Measurements from ENCODE around the gene SOD2. TPM values are rescaled to one million over a fixed set of nuclear protein-coding genes. Genes with fewer than 3 reads are reported as not detected.
A peak's percentile ranks its signal among the peaks of the same experiment; 100 is the strongest.
"Not testable (repeated sequence)": the region's sequence is repeated elsewhere in the genome, so short reads cannot be mapped to it uniquely, and the experiment has no call there.

The SOD2 gene
- total RNA-seq, 2 experiments from 2014 or later = 103 to 108 TPM

GRCh38 chr6:159726918-159727716 lies 34.1 kb upstream of the SOD2 start, which contains the start of gene WTAP:
WTAP (plus strand) TSS chr6:159727506; CDS start chr6:159736266, 8,760 bp downstream.
- peak; percentile 98 for DNase-seq
- H3K36me3 Mint-ChIP-seq = peaks cover 40% of the 10 kb centered on the region
- H3K4me3 Mint-ChIP-seq = peak within 1 kb of the TSS; percentile 95
- H3K9me3 Mint-ChIP-seq = no peaks in the 10 kb centered on the region
- CTCF ChIA-PET = interaction anchor here (0.9 to 1.7 kb wide), 5 partner anchors 8 to 203 kb away, joined by 3 to 8 read pairs (median 4); partner anchors contain the start of gene ACAT2
- no peaks in the 10 kb centered on the region for H3K27me3 Mint-ChIP-seq
- H3K4me1 Mint-ChIP-seq (ENCODE audit: low read depth) = peaks cover 47% of the 10 kb centered on the region
- POLR2A ChIA-PET = interaction anchor here (0.6 to 8.0 kb wide), 14 partner anchors 11 to 254 kb away, joined by 3 to 90 read pairs (median 4); partner anchors contain the start of genes ACAT2, MRPL18, SOD2 and TCP1
- H3K27ac Mint-ChIP-seq = peak within 1 kb of the TSS; percentile 98
- intact Hi-C loops (cut with micrococcal nuclease) = loop anchor here (1.0 to 5.0 kb wide), 6 partner anchors 35 to 735 kb away; partner anchors contain the start of genes ACAT2, IGF2R and TCP1

- POLR2A ChIA-PET = interaction anchor here (0.6 to 8.0 kb wide), 14 partner anchors 12 to 255 kb away, joined by 3 to 90 read pairs (median 4); partner anchors contain the start of genes ACAT2, MRPL18, SOD2 and TCP1
- peak overlapping the region; percentile 98 for H3K27ac Mint-ChIP-seq
- CTCF ChIA-PET = interaction anchor here (0.9 to 1.8 kb wide), 6 partner anchors 8 to 204 kb away, joined by 3 to 8 read pairs (median 4); partner anchors contain the start of gene ACAT2
- intact Hi-C loops (cut with micrococcal nuclease) = loop anchor here (5.0 kb wide), 1 partner anchor 736 kb away; no protein-coding TSS in a partner anchor
- no peak for DNase-seq
- peaks cover 40% of the 10 kb centered on the region for H3K4me1 Mint-ChIP-seq (ENCODE audit: low read depth)
- H3K27me3 Mint-ChIP-seq = no peaks in the 10 kb centered on the region
- peaks cover 39% of the 10 kb centered on the region for H3K36me3 Mint-ChIP-seq
- peak overlapping the region; percentile 95 for H3K4me3 Mint-ChIP-seq
- no peaks in the 10 kb centered on the region for H3K9me3 Mint-ChIP-seq
Observed at GRCh38 chr6:159726255-159726917, 33.3 kb upstream of the SOD2 start.

- not testable (repeated sequence) for H3K4me3 Mint-ChIP-seq, H3K9me3 Mint-ChIP-seq, DNase-seq, H3K27ac Mint-ChIP-seq, H3K27me3 Mint-ChIP-seq
- intact Hi-C loops (cut with micrococcal nuclease) = loop anchor here (5.0 kb wide), 1 partner anchor 737 kb away; no protein-coding TSS in a partner anchor
- ChIA-PET POLR2A (interaction anchor here (1.3 to 8.0 kb wide), 4 partner anchors 22 to 64 kb away, joined by 4 to 90 read pairs (median 30); partner anchors contain the start of genes MRPL18, SOD2 and TCP1), CTCF (interaction anchor here (1.7 to 1.8 kb wide), 2 partner anchors 13 to 34 kb away, joined by 4 to 5 read pairs; no protein-coding TSS in a partner anchor)
- Mint-ChIP-seq H3K4me1 (ENCODE audit: low read depth) (peaks cover 30% of the 10 kb centered on the region), H3K36me3 (peaks cover 32% of the 10 kb centered on the region)
Observed at GRCh38 chr6:159725208-159725607, 32.2 kb upstream of the SOD2 start.

GRCh38 chr6:159724778-159725177 lies 31.7 kb upstream of the SOD2 start:
- Mint-ChIP-seq H3K4me3 (no peak overlapping the region), H3K27ac (no peak overlapping the region), H3K9me3 (no peaks in the 10 kb centered on the region), H3K27me3 (no peaks in the 10 kb centered on the region), H3K36me3 (peaks cover 31% of the 10 kb centered on the region), H3K4me1 (ENCODE audit: low read depth) (peaks cover 29% of the 10 kb centered on the region)
- ChIA-PET CTCF (interaction anchor here (0.6 to 1.8 kb wide), 2 partner anchors 15 to 33 kb away, joined by 3 to 4 read pairs; no protein-coding TSS in a partner anchor), POLR2A (interaction anchor here (8.0 kb wide), 1 partner anchor 65 kb away, joined by 90 read pairs; the partner anchor contains the start of genes MRPL18 and TCP1)
- intact Hi-C loops (cut with micrococcal nuclease) = loop anchor here (5.0 kb wide), 1 partner anchor 738 kb away; no protein-coding TSS in a partner anchor
- no peak for DNase-seq

GRCh38 chr6:159723259-159723658 lies 30.2 kb upstream of the SOD2 start:
- Mint-ChIP-seq H3K4me1 (ENCODE audit: low read depth) (peaks cover 19% of the 10 kb centered on the region), H3K27ac (no peak overlapping the region), H3K36me3 (peaks cover 24% of the 10 kb centered on the region), H3K27me3 (no peaks in the 10 kb centered on the region), H3K4me3 (no peak overlapping the region), H3K9me3 (no peaks in the 10 kb centered on the region)
- CTCF ChIA-PET = interaction anchor here (0.9 kb wide), 2 partner anchors 31 to 33 kb away, joined by 3 read pairs; partner anchors contain the start of gene SOD2
- POLR2A ChIA-PET = interaction anchor here (1.4 to 8.0 kb wide), 3 partner anchors 11 to 66 kb away, joined by 3 to 90 read pairs (median 4); partner anchors contain the start of genes MRPL18 and TCP1
- DNase-seq = no peak
- intact Hi-C loops (cut with micrococcal nuclease) = no loop called here

- ChIA-PET POLR2A (interaction anchor here (1.4 to 1.5 kb wide), 2 partner anchors 12 to 15 kb away, joined by 3 to 4 read pairs; no protein-coding TSS in a partner anchor), CTCF (interaction anchor here (0.9 kb wide), 2 partner anchors 30 to 32 kb away, joined by 3 read pairs; partner anchors contain the start of gene SOD2)
- H3K27me3 Mint-ChIP-seq = no peaks in the 10 kb centered on the region
- intact Hi-C loops (cut with micrococcal nuclease) = no loop called here
- H3K36me3 Mint-ChIP-seq = peaks cover 21% of the 10 kb centered on the region
- H3K4me3 Mint-ChIP-seq = no peak overlapping the region
- H3K27ac Mint-ChIP-seq = no peak overlapping the region
- peaks cover 19% of the 10 kb centered on the region for H3K4me1 Mint-ChIP-seq (ENCODE audit: low read depth)
- no peak for DNase-seq
- no peaks in the 10 kb centered on the region for H3K9me3 Mint-ChIP-seq
Observed at GRCh38 chr6:159722655-159723054, 29.6 kb upstream of the SOD2 start.

- H3K27ac Mint-ChIP-seq, H3K9me3 Mint-ChIP-seq, H3K4me3 Mint-ChIP-seq, H3K27me3 Mint-ChIP-seq, DNase-seq, POLR2A ChIA-PET: not testable (repeated sequence)
- intact Hi-C loops (cut with micrococcal nuclease) = loop anchor here (2.0 kb wide), 1 partner anchor 219 kb away; no protein-coding TSS in a partner anchor
- Mint-ChIP-seq H3K36me3 (peaks cover 21% of the 10 kb centered on the region), H3K4me1 (ENCODE audit: low read depth) (peaks cover 19% of the 10 kb centered on the region)
- CTCF ChIA-PET = interaction anchor here (0.9 to 2.6 kb wide), 2 partner anchors 10 to 32 kb away, joined by 3 to 8 read pairs; no protein-coding TSS in a partner anchor
Observed at GRCh38 chr6:159721981-159722380, 28.9 kb upstream of the SOD2 start.

GRCh38 chr6:159720708-159721107 lies 27.7 kb upstream of the SOD2 start:
- Mint-ChIP-seq H3K9me3 (no peaks in the 10 kb centered on the region), H3K4me1 (ENCODE audit: low read depth) (peaks cover 20% of the 10 kb centered on the region), H3K27ac (no peak overlapping the region), H3K4me3 (no peak overlapping the region), H3K36me3 (peaks cover 15% of the 10 kb centered on the region), H3K27me3 (no peaks in the 10 kb centered on the region)
- CTCF ChIA-PET = interaction anchor here (0.6 to 2.6 kb wide), 8 partner anchors 11 to 774 kb away, joined by 3 to 8 read pairs (median 4); no protein-coding TSS in a partner anchor
- no peak for DNase-seq
- intact Hi-C loops (cut with micrococcal nuclease) = loop anchor here (2.0 kb wide), 1 partner anchor 220 kb away; no protein-coding TSS in a partner anchor
- POLR2A ChIA-PET = interaction anchor here (1.3 kb wide), 1 partner anchor 29 kb away, joined by 4 read pairs; no protein-coding TSS in a partner anchor

- intact Hi-C loops (cut with micrococcal nuclease) = no loop called here
Observed at GRCh38 chr6:159719287-159719686, 26.2 kb upstream of the SOD2 start.

GRCh38 chr6:159718634-159719033 lies 25.6 kb upstream of the SOD2 start:
- POLR2A ChIA-PET = no interaction called here
- Mint-ChIP-seq H3K27ac (no peak overlapping the region), H3K9me3 (no peaks in the 10 kb centered on the region), H3K4me3 (no peak overlapping the region), H3K36me3 (peaks cover 13% of the 10 kb centered on the region), H3K27me3 (no peaks in the 10 kb centered on the region), H3K4me1 (ENCODE audit: low read depth) (peaks cover 16% of the 10 kb centered on the region)
- no peak for DNase-seq
- intact Hi-C loops (cut with micrococcal nuclease) = no loop called here
- CTCF ChIA-PET = interaction anchor here (0.6 to 1.6 kb wide), 2 partner anchors 8 to 27 kb away, joined by 3 to 6 read pairs; no protein-coding TSS in a partner anchor

More at GRCh38 chr6:159719287-159719686, 26.2 kb upstream of the SOD2 start:
- Mint-ChIP-seq H3K9me3 (no peaks in the 10 kb centered on the region), H3K4me3 (no peak overlapping the region), H3K36me3 (peaks cover 15% of the 10 kb centered on the region), H3K27ac (no peak overlapping the region), H3K27me3 (no peaks in the 10 kb centered on the region), H3K4me1 (ENCODE audit: low read depth) (peaks cover 18% of the 10 kb centered on the region)
- ChIA-PET POLR2A (interaction anchor here (1.3 kb wide), 1 partner anchor 27 kb away, joined by 4 read pairs; no protein-coding TSS in a partner anchor), CTCF (interaction anchor here (0.6 to 1.6 kb wide), 4 partner anchors 9 to 144 kb away, joined by 3 to 6 read pairs (median 4); no protein-coding TSS in a partner anchor)
- DNase-seq = no peak
